BJ (cell line): ENCODE measurements around the gene GAMT. TPM values are rescaled to one million over a fixed set of nuclear protein-coding genes. Genes with fewer than 3 reads are reported as not detected.

Experiments used
- CTCF ChIA-PET: fragments of 350-600 bp; formaldehyde crosslinking; extraction: SDS; loops from one replicate; lab custom pipeline; 2021; ENCODE audit warnings: antibody characterized with exemption, inconsistent platforms; lab: Yijun Ruan, JAX
- POLR2A ChIA-PET: fragments of 300-600 bp; sonication (Branson Sonifier 250); formaldehyde crosslinking; extraction: SDS; loops from one replicate; lab custom pipeline; 2021; ENCODE audit warnings: antibody characterized with exemption; lab: Charles Lee
- DNase-seq: peaks from one replicate; pipeline ENCODE4 v3.0.0-alpha.2; 2011; ENCODE audit warnings: low read depth
- H3K27me3 ChIP-seq: 2 replicates; pipeline ENCODE4 v1.6.0; 2011; ENCODE audit warnings: low read length; ENCODE audit not compliant: control insufficient read depth, insufficient read depth
- H3K36me3 ChIP-seq: 2 replicates; pipeline ENCODE4 v1.5.1; 2011; ENCODE audit warnings: low read length; ENCODE audit not compliant: control insufficient read depth, insufficient read depth
- H3K4me3 ChIP-seq: 2 replicates; pipeline ENCODE4 v1.5.1; 2011; ENCODE audit warnings: low read depth, mild to moderate bottlenecking, control low read depth, low read length
- CTCF ChIP-seq: IDR thresholded peaks from 2 replicates; pipeline ENCODE4 v1.5.1; 2011; ENCODE audit warnings: low read depth, mild to moderate bottlenecking, control low read depth, inconsistent platforms, low read length, moderate library complexity; ENCODE audit not compliant: insufficient read depth
- polyA plus RNA-seq: library from polyadenylated mRNA; depleted of rRNA; stranded (reverse); fragments of >200 nt; gene quantifications from 2 replicates; pipeline ENCODE4 v1.2.3, GENCODE V29; 2011; rRNA removed

Gene GAMT
- polyA plus RNA-seq, 1 experiment = 43.7 TPM

DNA sequence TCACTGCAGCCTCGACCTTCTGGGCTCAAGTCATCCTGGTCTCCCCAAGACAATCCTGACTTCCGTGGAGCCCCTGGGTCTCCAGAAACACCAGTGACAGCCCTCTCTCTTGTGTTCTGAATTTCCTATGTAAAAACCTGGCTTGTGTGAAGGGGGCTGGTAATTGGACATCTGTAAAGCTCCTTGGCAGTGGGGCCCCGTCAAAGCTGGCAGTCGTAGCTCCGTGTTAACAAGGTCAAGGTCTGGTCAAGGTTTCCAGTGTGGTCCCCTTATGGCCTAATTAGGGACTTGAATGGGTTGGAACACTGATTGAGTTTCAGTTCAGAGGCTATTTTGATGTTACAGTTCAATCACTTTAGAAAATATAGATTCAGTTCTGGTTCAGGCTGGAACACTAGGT is 50.5 kb downstream of the GAMT start:
- Histone ChIP-seq H3K4me3 (no peak overlapping the region), H3K36me3 (no peaks in the 10 kb centered on the region), H3K27me3 (no peaks in the 10 kb centered on the region)
- POLR2A ChIA-PET = no interaction called here
- CTCF ChIA-PET = no interaction called here
- DNase-seq = no peak
- TF ChIP-seq CTCF = no peak

DNA sequence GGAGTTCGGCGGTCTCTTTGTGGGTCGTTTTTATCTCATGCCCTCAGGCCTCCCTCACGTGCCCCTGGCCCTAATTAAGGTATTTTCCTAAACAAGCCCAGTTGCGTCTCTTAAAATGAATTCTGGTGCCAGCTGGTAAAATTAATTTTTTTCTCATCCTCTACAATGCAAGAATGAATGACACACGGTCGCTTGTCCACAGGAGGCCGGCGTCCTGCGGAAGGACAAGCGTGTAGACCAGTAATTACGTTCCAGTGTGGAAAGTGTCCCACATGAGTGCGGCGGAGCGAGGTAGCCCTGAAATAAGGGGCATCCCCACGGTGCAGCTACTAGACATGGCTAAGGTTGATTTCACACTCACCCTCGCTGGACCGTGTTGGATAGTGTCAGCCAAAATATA is 52.1 kb downstream of the GAMT start:
- no peaks in the 10 kb centered on the region for H3K27me3 ChIP-seq
- no peak overlapping the region for H3K4me3 ChIP-seq
- TF ChIP-seq CTCF = no peak
- POLR2A ChIA-PET = no interaction called here
- no peaks in the 10 kb centered on the region for H3K36me3 ChIP-seq
- CTCF ChIA-PET = no interaction called here
- no peak for DNase-seq

Other genes with a start within 250 kb of the GAMT start
- gene SBNO2, start 227.3 kb downstream of the GAMT start, polyA plus RNA-seq = 15.5 and 26.1 TPM in 2 replicates
- 26.3 and 33.6 TPM in 2 replicates for gene STK11, start 195.8 kb downstream of the GAMT start, polyA plus RNA-seq
- 0.97 and 1.6 TPM in 2 replicates for gene CBARP, start 163.5 kb downstream of the GAMT start, polyA plus RNA-seq
- 57.9 and 65.1 TPM in 2 replicates for gene ATP5F1D, start 159.8 kb downstream of the GAMT start, polyA plus RNA-seq
- 6.9 and 8.4 TPM in 2 replicates for gene MIDN, start 153.0 kb downstream of the GAMT start, polyA plus RNA-seq
- 342 and 372 TPM in 2 replicates for gene CIRBP, start 132.2 kb downstream of the GAMT start, polyA plus RNA-seq
- gene FAM174C, start 126.0 kb downstream of the GAMT start, polyA plus RNA-seq = 24.6 and 37.5 TPM in 2 replicates
- not detected in 2 replicates for gene EFNA2, start 115.7 kb downstream of the GAMT start, polyA plus RNA-seq
- 35.5 and 59.6 TPM in 2 replicates for gene NDUFS7, start 17.6 kb downstream of the GAMT start, polyA plus RNA-seq
- 38.3 and 48.9 TPM in 2 replicates for gene DAZAP1, start 6.0 kb upstream of the GAMT start, polyA plus RNA-seq
- 854 and 1,597 TPM in 2 replicates for gene RPS15, start 36.9 kb upstream of the GAMT start, polyA plus RNA-seq
- gene APC2, start 48.6 kb upstream of the GAMT start, polyA plus RNA-seq = 0.07 and 0.11 TPM in 2 replicates
- 23.9 and 32.6 TPM in 2 replicates for gene C19orf25, start 77.7 kb upstream of the GAMT start, polyA plus RNA-seq
- gene PCSK4, start 88.8 kb upstream of the GAMT start, polyA plus RNA-seq = 0.59 and 1.3 TPM in 2 replicates
- gene REEP6, start 89.6 kb upstream of the GAMT start, polyA plus RNA-seq = 1.7 and 3.1 TPM in 2 replicates
- 15.0 and 21.5 TPM in 2 replicates for gene ADAMTSL5, start 111.5 kb upstream of the GAMT start, polyA plus RNA-seq
- gene PLK5, start 122.5 kb upstream of the GAMT start, polyA plus RNA-seq = not detected in 2 replicates
- gene MEX3D, start 166.8 kb upstream of the GAMT start, polyA plus RNA-seq = 5.4 and 6.9 TPM in 2 replicates
- 38.9 and 53.4 TPM in 2 replicates for gene MBD3, start 191.3 kb upstream of the GAMT start, polyA plus RNA-seq
- gene UQCR11, start 203.9 kb upstream of the GAMT start, polyA plus RNA-seq = 177 and 213 TPM in 2 replicates